ENCODE measurements around the gene TENM3.

TENM3 gene

GRCh38 chr4:182213004-182213403, 30.2 kb upstream of the TENM3 start:
- no peak overlapping the region for H3K4me3 ChIP-seq (ENCODE audit: low read length)
- TF ChIP-seq CTCF (IDR thresholded peaks at IDR 0.05; ENCODE audit: low read depth, low read length) (no peak), EZH2phosphoT487 (IDR thresholded peaks at IDR 0.05; ENCODE audit: low read depth) (no peak)
- H3K9ac ChIP-seq (ENCODE audit: low read length): no peak overlapping the region
- H3K4me2 ChIP-seq (ENCODE audit: low read length): no peak overlapping the region
- H4K20me1 ChIP-seq (ENCODE audit: insufficient read depth, low read length): no peaks in the 10 kb centered on the region
- H3K27ac ChIP-seq (ENCODE audit: low read length): no peak overlapping the region
- no peaks in the 10 kb centered on the region for H3K9me3 ChIP-seq (ENCODE audit: insufficient read depth, low read length)
- H3K36me3 ChIP-seq (replicated peaks; ENCODE audit: low read depth, low read length): no peaks in the 10 kb centered on the region
- H2AFZ ChIP-seq (ENCODE audit: low read depth, low read length): no peak overlapping the region
- no peaks in the 10 kb centered on the region for H3K79me2 ChIP-seq (ENCODE audit: low read length)
- H3K27me3 ChIP-seq (ENCODE audit: low read depth, low read length): no peaks in the 10 kb centered on the region
- no peaks in the 10 kb centered on the region for H3K4me1 ChIP-seq (ENCODE audit: low read length)

GRCh38 chr4:182215148-182215547, 28.1 kb upstream of the TENM3 start:
- no peaks in the 10 kb centered on the region for H3K9me3 ChIP-seq (ENCODE audit: insufficient read depth, low read length)

GRCh38 chr4:182216005-182216404, 27.2 kb upstream of the TENM3 start:
- no peak overlapping the region for H2AFZ ChIP-seq (ENCODE audit: low read depth, low read length)
- no peak overlapping the region for H3K4me3 ChIP-seq (ENCODE audit: low read length)
- H3K27ac ChIP-seq (ENCODE audit: low read length): no peak overlapping the region
- H4K20me1 ChIP-seq (ENCODE audit: insufficient read depth, low read length): no peaks in the 10 kb centered on the region
- no peaks in the 10 kb centered on the region for H3K4me1 ChIP-seq (ENCODE audit: low read length)
- no peaks in the 10 kb centered on the region for H3K79me2 ChIP-seq (ENCODE audit: low read length)
- no peaks in the 10 kb centered on the region for H3K36me3 ChIP-seq (replicated peaks; ENCODE audit: low read depth, low read length)
- H3K4me2 ChIP-seq (ENCODE audit: low read length): no peak overlapping the region
- no peaks in the 10 kb centered on the region for H3K9me3 ChIP-seq (ENCODE audit: insufficient read depth, low read length)
- TF ChIP-seq EZH2phosphoT487 (IDR thresholded peaks at IDR 0.05; ENCODE audit: low read depth): no peak
- no peak for TF ChIP-seq CTCF (IDR thresholded peaks at IDR 0.05; ENCODE audit: low read depth, low read length)
- no peak overlapping the region for H3K9ac ChIP-seq (ENCODE audit: low read length)
- H3K27me3 ChIP-seq (ENCODE audit: low read depth, low read length): no peaks in the 10 kb centered on the region

More at GRCh38 chr4:182215148-182215547, 28.1 kb upstream of the TENM3 start:
- no peak overlapping the region for H3K27ac ChIP-seq (ENCODE audit: low read length)
- H3K36me3 ChIP-seq (replicated peaks; ENCODE audit: low read depth, low read length): no peaks in the 10 kb centered on the region
- H3K27me3 ChIP-seq (ENCODE audit: low read depth, low read length): no peaks in the 10 kb centered on the region
- H3K4me2 ChIP-seq (ENCODE audit: low read length): no peak overlapping the region
- H2AFZ ChIP-seq (ENCODE audit: low read depth, low read length): no peak overlapping the region
- no peaks in the 10 kb centered on the region for H4K20me1 ChIP-seq (ENCODE audit: insufficient read depth, low read length)
- H3K79me2 ChIP-seq (ENCODE audit: low read length): no peaks in the 10 kb centered on the region
- H3K4me1 ChIP-seq (ENCODE audit: low read length): no peaks in the 10 kb centered on the region
- H3K4me3 ChIP-seq (ENCODE audit: low read length): no peak overlapping the region
- TF ChIP-seq EZH2phosphoT487 (IDR thresholded peaks at IDR 0.05; ENCODE audit: low read depth) (no peak), CTCF (IDR thresholded peaks at IDR 0.05; ENCODE audit: low read depth, low read length) (no peak)
- H3K9ac ChIP-seq (ENCODE audit: low read length): no peak overlapping the region

- TF ChIP-seq EZH2phosphoT487 (IDR thresholded peaks at IDR 0.05; ENCODE audit: low read depth) (no peak), CTCF (IDR thresholded peaks at IDR 0.05; ENCODE audit: low read depth, low read length) (no peak)
- Histone ChIP-seq H3K4me2 (ENCODE audit: low read length) (no peak overlapping the region), H3K9me3 (ENCODE audit: insufficient read depth, low read length) (no peaks in the 10 kb centered on the region)
Observed at GRCh38 chr4:182219411-182220056, 23.7 kb upstream of the TENM3 start.

More at GRCh38 chr4:182219411-182220056, 23.7 kb upstream of the TENM3 start:
- H3K79me2 ChIP-seq (ENCODE audit: low read length): no peaks in the 10 kb centered on the region
- H3K4me3 ChIP-seq (ENCODE audit: low read length): no peak overlapping the region
- H4K20me1 ChIP-seq (ENCODE audit: insufficient read depth, low read length): no peaks in the 10 kb centered on the region
- no peak overlapping the region for H3K9ac ChIP-seq (ENCODE audit: low read length)
- no peaks in the 10 kb centered on the region for H3K27me3 ChIP-seq (ENCODE audit: low read depth, low read length)
- no peak overlapping the region for H3K27ac ChIP-seq (ENCODE audit: low read length)
- no peak overlapping the region for H2AFZ ChIP-seq (ENCODE audit: low read depth, low read length)
- no peaks in the 10 kb centered on the region for H3K36me3 ChIP-seq (replicated peaks; ENCODE audit: low read depth, low read length)
- H3K4me1 ChIP-seq (ENCODE audit: low read length): no peaks in the 10 kb centered on the region
